DMS114 treated with DMSO at 0.1 percent for 48 hours (cell line): ENCODE results near the gene GSG1L.
"Not testable (repeated sequence)": the region's sequence is repeated elsewhere in the genome, so short reads cannot be mapped to it uniquely, and the experiment has no call there.

Source experiments
- DNase-seq: peaks from one replicate; lab custom pipeline; 2025; ENCODE audit not compliant: unreplicated experiment; lab: John Stamatoyannopoulos, UW

Gene GSG1L

GRCh38 chr16:27911486-27911885 is 152.0 kb downstream of the GSG1L start:
- DNase-seq: no peak

GRCh38 chr16:27907457-27907972 is 156.0 kb downstream of the GSG1L start:
- DNase-seq: no peak

- DNase-seq: no peak
These were observed 156.6 kb downstream of the GSG1L start for GRCh38 chr16:27906883-27907282.

- no peak for DNase-seq
These were observed 160.4 kb downstream of the GSG1L start for GRCh38 chr16:27903046-27903655.

- no peak for DNase-seq
These were observed 161.0 kb downstream of the GSG1L start for GRCh38 chr16:27902551-27902950.

- DNase-seq: no peak
These were observed 161.6 kb downstream of the GSG1L start for GRCh38 chr16:27901956-27902355.

GRCh38 chr16:27899736-27900135 is 163.8 kb downstream of the GSG1L start:
- no peak for DNase-seq

- no peak for DNase-seq
These were observed 169.1 kb downstream of the GSG1L start for GRCh38 chr16:27894386-27894785.

GRCh38 chr16:27892879-27893278 is 170.6 kb downstream of the GSG1L start:
- no peak for DNase-seq

GRCh38 chr16:27890866-27891265 is 172.6 kb downstream of the GSG1L start:
- no peak for DNase-seq

GRCh38 chr16:27890006-27890405 is 173.5 kb downstream of the GSG1L start:
- no peak for DNase-seq

- DNase-seq: no peak
These were observed 179.9 kb downstream of the GSG1L start for GRCh38 chr16:27883576-27883975.

GRCh38 chr16:27880287-27880686 is 183.2 kb downstream of the GSG1L start:
- no peak for DNase-seq

GRCh38 chr16:27879601-27880247 is 183.8 kb downstream of the GSG1L start:
- no peak for DNase-seq

- DNase-seq: not testable (repeated sequence)
These were observed 190.9 kb downstream of the GSG1L start for GRCh38 chr16:27872627-27873026.

- no peak for DNase-seq
These were observed 193.3 kb downstream of the GSG1L start for GRCh38 chr16:27870116-27870798.

GRCh38 chr16:27869411-27869810 is 194.1 kb downstream of the GSG1L start:
- no peak for DNase-seq

- no peak for DNase-seq
These were observed 195.3 kb downstream of the GSG1L start for GRCh38 chr16:27868180-27868579.

GRCh38 chr16:27867122-27868110 is 196.1 kb downstream of the GSG1L start:
- DNase-seq: peak; percentile 30

GRCh38 chr16:27863377-27863776 is 200.1 kb downstream of the GSG1L start:
- DNase-seq: no peak

GRCh38 chr16:27862953-27863352 is 200.6 kb downstream of the GSG1L start:
- no peak for DNase-seq
